Mammary epithelial cell (primary cell): Measurements from ENCODE around the gene YPEL2.

Source experiments
- CTCF ChIP-seq, 2 donors: IDR thresholded peaks in 1 of 2; conservative IDR thresholded peaks in 1 of 2; 2 replicates each; pipeline ENCODE4 v1.5.1; 2011 to 2012; ENCODE audit warnings: inconsistent platforms in 2 of 2, low read length in 2 of 2, mild to moderate bottlenecking in 2 of 2, control low read depth in 1 of 2, low read depth in 1 of 2; ENCODE audit not compliant: insufficient read depth in 1 of 2; ENCODE audit errors: extremely low read depth in 1 of 2
- EZH2 ChIP-seq: IDR thresholded peaks from 2 replicates; pipeline ENCODE4 v1.6.1; 2012; ENCODE audit warnings: low read length, inconsistent platforms, borderline replicate concordance

GRCh38 chr17:59436900-59437299 lies 105.4 kb downstream of the YPEL2 start:
- no peak for TF ChIP-seq CTCF (conservative IDR thresholded peaks at IDR 0.05 in 1 of 2, IDR thresholded peaks at IDR 0.05 in 1 of 2; ENCODE audit: extremely low read depth in 1 of 2, insufficient read depth in 1 of 2, low read depth in 1 of 2, low read length in 2 of 2)
- TF ChIP-seq EZH2: no peak
